Measurements from ENCODE around the gene WWOX.
"Not testable (repeated sequence)": the region's sequence is repeated elsewhere in the genome, so short reads cannot be mapped to it uniquely, and the experiment has no call there.

The WWOX gene

DNA sequence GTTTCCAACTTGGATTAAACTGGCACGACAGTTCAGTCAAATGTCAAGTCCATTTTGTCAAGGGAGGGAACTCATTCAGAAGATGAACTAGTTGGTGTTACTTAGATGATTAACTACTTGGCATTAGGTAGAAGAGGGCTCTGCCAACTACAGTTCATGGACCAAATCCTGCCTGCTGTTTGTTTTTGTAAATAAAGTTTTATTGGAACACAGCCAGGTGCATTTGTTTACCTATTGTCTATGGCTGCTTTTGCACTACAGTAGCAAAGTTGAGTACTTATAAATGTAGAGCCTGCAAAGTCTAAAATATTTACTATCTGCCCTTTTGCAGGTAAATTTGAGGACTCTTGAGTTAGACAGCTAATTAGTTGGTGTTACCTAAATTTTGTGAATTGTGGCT lies 1091.1 kb downstream of the WWOX start:
- no peak for DNase-seq

- DNase-seq = no peak
These were observed 1092.5 kb downstream of the WWOX start for GRCh38 chr16:79191933-79192332.

DNA sequence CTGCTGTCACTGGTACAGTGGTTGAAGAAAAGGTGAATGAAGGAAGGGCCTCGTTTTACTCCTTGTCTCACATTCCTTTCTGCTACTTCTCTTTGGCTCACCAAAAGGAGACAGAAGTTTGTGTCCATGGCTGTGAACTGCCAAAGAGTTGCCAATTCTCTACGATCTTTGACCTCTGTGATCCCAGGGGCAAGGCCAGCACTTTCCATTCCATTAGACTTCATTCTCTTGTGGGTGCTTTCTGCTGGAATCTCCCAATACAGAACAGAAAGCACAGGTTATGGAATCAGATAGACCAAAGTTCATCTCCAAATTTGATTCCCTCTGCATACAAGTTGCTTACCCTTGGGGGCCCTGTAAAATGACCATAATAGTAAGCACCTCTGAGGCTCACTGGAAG lies 1093.5 kb downstream of the WWOX start:
- DNase-seq = no peak

DNA sequence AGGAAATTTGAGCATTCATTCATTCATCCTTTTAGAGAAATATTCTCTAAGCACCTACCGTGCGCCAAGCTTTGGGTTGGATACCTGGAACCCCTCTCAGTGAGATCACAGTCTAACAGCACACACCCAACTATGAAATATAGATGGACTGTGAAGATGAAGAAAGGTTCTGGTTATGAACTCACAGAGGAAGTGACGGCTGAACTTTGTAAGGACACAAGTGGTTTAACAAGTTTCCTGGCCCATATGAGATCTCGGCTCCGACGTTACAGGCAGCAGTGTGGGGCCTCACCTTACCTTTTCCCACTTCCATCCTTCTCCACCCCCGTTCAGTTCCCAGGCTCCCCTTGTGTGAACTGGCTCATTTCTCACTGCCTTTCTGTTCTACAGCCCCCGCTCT lies 1094.8 kb downstream of the WWOX start:
- DNase-seq = no peak

GRCh38 chr16:79195938-79196337 lies 1096.5 kb downstream of the WWOX start:
- no peak for DNase-seq

DNA sequence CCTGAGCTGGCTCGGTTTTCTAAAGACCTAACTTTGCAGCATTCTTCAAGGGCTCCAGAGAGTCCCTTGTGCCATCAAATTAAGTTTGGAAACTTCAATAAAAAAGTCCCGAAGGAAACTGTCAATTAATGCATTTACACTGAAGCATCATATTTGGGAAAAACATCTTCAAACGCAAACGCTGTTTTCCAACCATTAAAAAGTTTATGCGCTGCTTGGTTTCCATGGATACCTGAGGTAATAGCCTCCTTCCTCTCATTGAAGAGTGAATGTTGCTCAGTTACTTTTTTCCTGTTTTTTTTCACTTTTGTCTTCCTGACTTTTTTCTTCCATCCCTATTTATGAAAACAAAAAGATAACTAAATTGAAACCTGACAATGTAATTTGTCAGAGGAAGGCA lies 1102.0 kb downstream of the WWOX start:
- DNase-seq = no peak

- no peak for DNase-seq
These were observed 1103.5 kb downstream of the WWOX start for GRCh38 chr16:79202977-79203376.

- no peak for DNase-seq
These were observed 1105.0 kb downstream of the WWOX start for GRCh38 chr16:79204486-79204885.

DNA sequence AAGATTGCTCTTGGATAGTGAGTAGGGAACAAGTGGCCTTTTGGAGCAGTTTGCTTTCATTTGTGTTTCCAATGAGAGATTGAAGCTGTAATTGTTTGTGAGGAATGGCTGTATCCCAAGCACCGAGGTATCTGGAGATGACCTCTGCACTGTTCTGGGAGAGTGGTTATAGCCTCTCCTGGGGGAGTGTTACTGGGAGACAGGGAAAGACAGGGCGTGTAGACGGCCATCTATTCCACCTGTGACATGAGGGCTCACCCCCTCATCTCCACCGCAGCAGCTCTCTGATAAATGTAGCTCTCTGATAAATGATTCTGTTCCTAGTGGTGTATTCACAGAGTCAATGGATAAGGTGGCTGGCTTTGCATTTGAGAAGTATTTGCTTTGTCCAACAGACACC lies 1107.4 kb downstream of the WWOX start:
- DNase-seq = no peak

GRCh38 chr16:79209308-79209707 lies 1109.9 kb downstream of the WWOX start:
- DNase-seq = peak in 15 of 51 donors; percentile 2 to 48 (median 11)

DNA sequence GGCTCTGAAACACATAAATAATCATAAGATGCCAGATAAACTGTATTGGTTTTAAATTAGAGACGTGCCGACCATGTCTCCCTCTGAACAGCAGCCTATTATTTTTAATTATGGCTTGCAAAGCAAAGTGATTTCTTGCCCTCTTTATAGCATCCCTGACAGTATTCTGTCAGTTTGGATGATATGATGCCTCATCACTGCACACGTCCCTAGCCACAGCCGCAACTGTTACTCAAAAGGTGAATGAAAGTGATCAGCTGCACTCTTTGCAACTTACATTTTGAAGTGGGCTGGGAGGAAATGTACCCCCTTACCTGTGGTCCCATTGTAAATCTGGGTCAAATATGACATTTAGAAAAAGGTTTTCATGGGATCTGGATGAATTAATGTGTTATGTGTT lies 1111.2 kb downstream of the WWOX start:
- no peak for DNase-seq

- DNase-seq = peak in 35 of 51 donors; percentile 4 to 65 (median 43)
These were observed 1112.1 kb downstream of the WWOX start for GRCh38 chr16:79211586-79211985.

GRCh38 chr16:79212114-79212791 lies 1112.8 kb downstream of the WWOX start:
- peak in 11 of 51 donors; percentile 4 to 51 (median 9) for DNase-seq

DNA sequence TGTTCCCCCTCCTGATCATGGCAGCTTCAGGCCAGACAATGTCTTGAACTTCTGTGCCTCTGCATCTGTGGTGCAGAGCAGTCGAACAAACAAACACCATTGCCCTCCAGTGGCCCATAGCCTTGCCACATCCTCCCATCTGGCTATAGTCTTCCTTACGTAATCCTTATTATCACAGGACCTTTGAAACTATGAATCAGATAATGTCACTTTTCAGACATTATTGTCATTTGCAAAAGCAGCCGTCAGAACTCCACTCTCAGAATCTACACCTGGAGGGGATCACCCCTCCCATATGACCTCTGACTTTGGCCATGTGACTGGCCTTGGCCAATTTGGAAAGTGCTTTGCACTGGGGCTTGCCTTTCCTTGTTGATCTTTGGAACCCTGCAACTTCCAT lies 1113.8 kb downstream of the WWOX start:
- DNase-seq = peak in 6 of 51 donors; percentile 0 to 13 (median 6)

DNA sequence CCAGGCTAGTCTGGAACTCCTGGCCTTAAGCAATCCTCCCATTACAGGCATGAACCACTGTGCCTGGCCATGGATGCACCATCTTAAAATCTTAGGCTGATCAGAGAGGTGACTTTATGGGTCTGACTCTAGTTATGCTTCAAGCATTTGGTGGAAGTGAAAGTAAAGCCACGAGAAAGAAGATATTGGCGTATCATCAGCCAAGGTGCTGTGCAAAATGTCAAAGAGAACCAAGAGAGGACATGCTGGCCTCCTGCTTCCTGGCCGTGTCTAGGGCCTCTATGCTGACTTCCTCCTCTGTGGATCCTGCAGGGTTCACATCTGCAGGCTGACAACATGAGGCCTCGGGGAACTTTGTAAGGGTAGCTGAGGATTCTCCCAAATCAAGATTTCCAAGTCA lies 1115.8 kb downstream of the WWOX start:
- DNase-seq = no peak

GRCh38 chr16:79217375-79218011 lies 1118.0 kb downstream of the WWOX start:
- no peak for DNase-seq

DNA sequence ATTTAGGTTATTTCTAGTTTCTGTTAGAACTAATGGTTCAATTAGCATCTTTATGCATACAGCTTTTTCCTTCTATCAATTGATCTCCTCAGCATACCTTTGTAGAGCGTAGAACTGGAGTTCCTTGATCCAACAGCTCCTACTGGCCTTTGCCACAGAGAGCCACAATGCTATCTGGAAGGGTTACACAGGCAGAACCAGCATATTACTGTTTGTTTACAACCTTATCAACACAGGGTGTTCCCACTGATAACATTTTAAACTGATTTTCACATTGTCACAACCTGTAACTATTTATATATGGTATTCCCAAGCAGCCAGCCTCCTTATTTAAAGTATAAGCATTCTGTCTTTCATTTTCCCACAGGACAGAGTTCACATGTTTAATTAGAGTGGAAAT lies 1118.9 kb downstream of the WWOX start:
- DNase-seq = no peak

- DNase-seq = not testable (repeated sequence)
These were observed 1126.5 kb downstream of the WWOX start for GRCh38 chr16:79225994-79226393.

GRCh38 chr16:79229361-79229760 lies 1129.9 kb downstream of the WWOX start:
- no peak for DNase-seq

- DNase-seq = not testable (repeated sequence)
These were observed 1146.2 kb downstream of the WWOX start for GRCh38 chr16:79245700-79246099.

- DNase-seq = no peak
These were observed 1147.9 kb downstream of the WWOX start for GRCh38 chr16:79247386-79247785.

- DNase-seq = no peak
These were observed 1148.9 kb downstream of the WWOX start for GRCh38 chr16:79248351-79248750.

GRCh38 chr16:79250502-79251098 lies 1151.1 kb downstream of the WWOX start:
- no peak for DNase-seq
